HG03439 (cell line): Measurements from ENCODE around the gene TM9SF2.
"Not testable (repeated sequence)": the region's sequence is repeated elsewhere in the genome, so short reads cannot be mapped to it uniquely, and the experiment has no call there.

Experiments used
- ATAC-seq: cut with Tn5 transposase; IDR thresholded peaks from one replicate; pipeline ENCODE4 v1.9.1; 2021; ENCODE audit warnings: mild to moderate bottlenecking, moderate library complexity; ENCODE audit not compliant: unreplicated experiment

The TM9SF2 gene

GRCh38 chr13:99501184-99501847 lies at the start of gene TM9SF2:
TM9SF2 (plus strand) TSS chr13:99501472; CDS start chr13:99501607, 135 bp downstream.
- ATAC-seq: peak; percentile 62

- ATAC-seq: no peak
These were observed 46.6 kb upstream of the TM9SF2 start for GRCh38 chr13:99454518-99455183.

GRCh38 chr13:99459099-99459850 lies 42.0 kb upstream of the TM9SF2 start:
- ATAC-seq: no peak

- not testable (repeated sequence) for ATAC-seq
These were observed 40.5 kb upstream of the TM9SF2 start for GRCh38 chr13:99460802-99461201.

- no peak for ATAC-seq
These were observed 37.5 kb upstream of the TM9SF2 start for GRCh38 chr13:99463646-99464397.

GRCh38 chr13:99464441-99464949 lies 36.8 kb upstream of the TM9SF2 start:
- no peak for ATAC-seq

GRCh38 chr13:99465454-99465853 lies 35.8 kb upstream of the TM9SF2 start:
- ATAC-seq: no peak

- ATAC-seq: no peak
These were observed 33.5 kb upstream of the TM9SF2 start for GRCh38 chr13:99467764-99468163.

GRCh38 chr13:99469041-99469440 lies 32.2 kb upstream of the TM9SF2 start:
- no peak for ATAC-seq

- ATAC-seq: no peak
These were observed 31.2 kb upstream of the TM9SF2 start for GRCh38 chr13:99470027-99470426.

- no peak for ATAC-seq
These were observed 29.8 kb upstream of the TM9SF2 start for GRCh38 chr13:99471221-99472121.

GRCh38 chr13:99472122-99472440 lies 29.2 kb upstream of the TM9SF2 start:
- ATAC-seq: no peak

GRCh38 chr13:99473515-99473914 lies 27.8 kb upstream of the TM9SF2 start:
- ATAC-seq: no peak

- no peak for ATAC-seq
These were observed 24.6 kb upstream of the TM9SF2 start for GRCh38 chr13:99476648-99477047.

- ATAC-seq: no peak
These were observed 23.8 kb upstream of the TM9SF2 start for GRCh38 chr13:99477493-99477892.

GRCh38 chr13:99481366-99481765 lies 19.9 kb upstream of the TM9SF2 start:
- ATAC-seq: no peak

GRCh38 chr13:99484473-99484872 lies 16.8 kb upstream of the TM9SF2 start:
- no peak for ATAC-seq

GRCh38 chr13:99486996-99487395 lies 14.3 kb upstream of the TM9SF2 start:
- no peak for ATAC-seq

GRCh38 chr13:99489028-99489427 lies 12.2 kb upstream of the TM9SF2 start:
- no peak for ATAC-seq

GRCh38 chr13:99491750-99492149 lies 9.5 kb upstream of the TM9SF2 start:
- not testable (repeated sequence) for ATAC-seq
